Astrocyte of the spinal cord (primary cell): ENCODE data around the gene NYNRIN.

Experiments
- DNase-seq: peaks from one replicate; pipeline ENCODE4 v3.0.0; 2011; ENCODE audit warnings: low read depth, low spot score
- H3K4me3 ChIP-seq: 2 replicates; pipeline ENCODE4 v1.5.1; 2011; ENCODE audit warnings: low read depth, mild to moderate bottlenecking, low read length, moderate library complexity
- CTCF ChIP-seq: IDR thresholded peaks from 2 replicates; pipeline ENCODE4 v1.5.1; 2012; ENCODE audit warnings: low read depth, mild to moderate bottlenecking, low read length, inconsistent platforms
- in situ Hi-C: cut with HindIII; loops from 2 replicates; pipeline ENCODE4 v1.10.0; 2017; ENCODE audit warnings: low sequenced_read_pairs

NYNRIN gene

GRCh38 chr14:24422694-24423601, 24.1 kb downstream of the NYNRIN start:
- no peak for TF ChIP-seq CTCF
- in situ Hi-C loops = no loop called here
- DNase-seq = no peak
- H3K4me3 ChIP-seq = no peak overlapping the region

- in situ Hi-C loops = no loop called here
Observed at GRCh38 chr14:24425704-24426103, 26.9 kb downstream of the NYNRIN start.

GRCh38 chr14:24426150-24426911, 27.5 kb downstream of the NYNRIN start:
- no peak for TF ChIP-seq CTCF
- no peak overlapping the region for H3K4me3 ChIP-seq
- in situ Hi-C loops = no loop called here
- DNase-seq = no peak

More at GRCh38 chr14:24425704-24426103, 26.9 kb downstream of the NYNRIN start:
- no peak overlapping the region for H3K4me3 ChIP-seq
- peak; percentile 74 for DNase-seq
- no peak for TF ChIP-seq CTCF

- no peak for DNase-seq
- H3K4me3 ChIP-seq = no peak overlapping the region
- in situ Hi-C loops = no loop called here
- no peak for TF ChIP-seq CTCF
Observed at GRCh38 chr14:24426912-24427536, 28.2 kb downstream of the NYNRIN start.

- in situ Hi-C loops = no loop called here
- no peak for DNase-seq
- TF ChIP-seq CTCF = no peak
- H3K4me3 ChIP-seq = no peak overlapping the region
Observed at GRCh38 chr14:24427537-24428508, 29.0 kb downstream of the NYNRIN start.
